ENCODE data around the gene TENM4.

TENM4 gene

DNA sequence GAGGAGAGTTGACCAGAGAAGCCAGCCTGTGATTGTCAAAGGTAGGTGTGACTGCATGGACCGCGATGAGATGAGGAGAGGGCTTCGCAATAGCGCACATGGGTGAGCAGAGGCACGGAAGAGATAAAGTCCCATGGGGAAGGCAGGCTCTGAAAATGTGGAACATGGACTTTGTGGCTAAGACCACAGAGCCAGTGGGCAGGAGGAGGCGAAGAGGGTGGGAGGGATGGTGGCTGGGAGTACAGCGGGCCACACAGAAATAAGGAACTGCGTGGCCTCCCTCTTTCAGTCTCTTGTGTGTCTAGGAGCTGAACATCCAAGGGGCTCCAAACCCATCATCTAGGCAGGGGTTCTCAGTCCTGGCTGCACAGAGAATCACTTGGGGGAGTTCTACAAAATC, 98.6 kb downstream of the TENM4 start:
- TF ChIP-seq, protein P1, sequence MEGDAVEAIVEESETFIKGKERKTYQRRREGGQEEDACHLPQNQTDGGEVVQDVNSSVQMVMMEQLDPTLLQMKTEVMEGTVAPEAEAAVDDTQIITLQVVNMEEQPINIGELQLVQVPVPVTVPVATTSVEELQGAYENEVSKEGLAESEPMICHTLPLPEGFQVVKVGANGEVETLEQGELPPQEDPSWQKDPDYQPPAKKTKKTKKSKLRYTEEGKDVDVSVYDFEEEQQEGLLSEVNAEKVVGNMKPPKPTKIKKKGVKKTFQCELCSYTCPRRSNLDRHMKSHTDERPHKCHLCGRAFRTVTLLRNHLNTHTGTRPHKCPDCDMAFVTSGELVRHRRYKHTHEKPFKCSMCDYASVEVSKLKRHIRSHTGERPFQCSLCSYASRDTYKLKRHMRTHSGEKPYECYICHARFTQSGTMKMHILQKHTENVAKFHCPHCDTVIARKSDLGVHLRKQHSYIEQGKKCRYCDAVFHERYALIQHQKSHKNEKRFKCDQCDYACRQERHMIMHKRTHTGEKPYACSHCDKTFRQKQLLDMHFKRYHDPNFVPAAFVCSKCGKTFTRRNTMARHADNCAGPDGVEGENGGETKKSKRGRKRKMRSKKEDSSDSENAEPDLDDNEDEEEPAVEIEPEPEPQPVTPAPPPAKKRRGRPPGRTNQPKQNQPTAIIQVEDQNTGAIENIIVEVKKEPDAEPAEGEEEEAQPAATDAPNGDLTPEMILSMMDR (IDR thresholded peaks at IDR 0.05): no peak
- no peak for DNase-seq (ENCODE audit: low spot score)
- H3K27ac ChIP-seq: no peak overlapping the region
- H3K4me3 ChIP-seq: no peak overlapping the region

DNA sequence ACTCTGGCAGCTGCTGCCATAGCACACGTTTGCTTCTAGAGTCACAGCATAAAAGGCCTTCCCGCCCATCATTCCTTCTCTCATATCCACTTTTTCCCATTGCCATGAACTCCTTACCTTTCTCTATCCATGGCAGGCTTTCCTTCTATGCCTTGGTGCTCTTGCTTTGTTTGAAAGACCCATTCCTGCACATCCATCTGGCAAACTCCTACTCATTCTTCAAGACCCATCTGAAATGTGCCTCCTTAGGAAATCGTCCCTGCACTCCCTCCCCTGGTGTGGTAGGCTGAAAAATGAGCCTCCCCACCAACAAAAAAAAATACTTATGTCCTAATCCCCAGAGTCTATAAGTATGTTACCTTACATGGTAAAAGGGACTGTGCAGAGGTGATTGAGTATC, 100.3 kb downstream of the TENM4 start:
- Histone ChIP-seq H3K27ac (no peak overlapping the region), H3K4me3 (no peak overlapping the region)
- no peak for DNase-seq (ENCODE audit: low spot score)
- TF ChIP-seq, protein P1 (IDR thresholded peaks at IDR 0.05): no peak

DNA sequence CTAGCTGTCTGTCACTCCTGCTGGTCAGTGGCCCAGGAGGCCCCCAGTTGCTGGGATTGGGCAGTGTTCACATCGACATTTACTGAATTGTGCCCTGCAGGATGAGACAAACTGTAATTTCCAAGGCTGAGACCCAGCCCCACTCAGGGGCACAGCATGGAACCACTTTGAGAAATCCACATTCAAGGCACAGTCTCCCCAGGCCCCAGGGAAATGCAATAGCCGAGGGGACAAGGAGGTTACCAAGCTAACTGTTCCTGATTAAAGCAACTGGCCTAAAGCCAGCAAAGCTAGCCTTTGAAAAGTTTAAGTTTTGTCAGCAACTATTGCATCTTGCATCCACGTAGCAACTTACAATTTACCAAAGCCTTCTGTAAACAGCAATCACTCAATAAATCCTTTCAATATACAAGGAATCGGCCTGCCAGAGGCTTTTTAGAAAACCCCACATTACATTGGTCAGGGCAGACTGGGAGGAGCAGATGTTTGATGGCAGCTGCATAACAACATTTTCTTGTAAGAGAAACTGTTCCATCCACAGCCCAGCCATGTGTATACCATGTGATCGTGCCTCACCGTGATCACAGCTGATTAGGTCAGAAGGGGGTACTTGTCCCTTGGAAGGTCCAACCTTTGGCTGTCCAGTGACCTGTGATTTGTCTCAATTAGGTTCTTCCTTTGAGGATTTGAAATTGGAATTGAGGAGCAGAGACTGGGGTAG, 103.9 kb downstream of the TENM4 start:
- Histone ChIP-seq H3K27ac (no peak overlapping the region), H3K4me3 (no peak overlapping the region)
- TF ChIP-seq, protein P1 (IDR thresholded peaks at IDR 0.05): no peak
- DNase-seq (ENCODE audit: low spot score): no peak

DNA sequence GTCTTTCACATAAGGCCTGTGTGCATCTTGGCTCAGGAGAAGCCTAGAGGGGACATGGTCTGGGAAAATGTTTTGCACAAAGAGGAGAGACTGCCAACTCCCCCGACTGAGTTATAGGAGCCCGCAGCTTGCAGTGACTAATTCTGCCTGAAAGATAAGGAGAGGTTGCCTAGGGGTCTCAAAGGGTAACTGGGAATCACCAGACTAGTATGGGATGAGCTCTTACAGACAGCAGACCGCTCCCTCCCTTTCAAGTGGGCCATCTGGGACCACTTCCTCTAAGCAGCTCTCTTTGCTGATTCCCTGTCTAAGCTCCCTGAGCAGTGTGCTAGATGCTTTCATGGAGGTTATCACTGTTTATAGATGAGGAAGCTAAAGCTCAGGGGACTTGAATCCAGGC, 105.1 kb downstream of the TENM4 start:
- no peak for DNase-seq (ENCODE audit: low spot score)
- H3K4me3 ChIP-seq: no peak overlapping the region
- no peak overlapping the region for H3K27ac ChIP-seq
- TF ChIP-seq, protein P1 (IDR thresholded peaks at IDR 0.05): no peak

DNA sequence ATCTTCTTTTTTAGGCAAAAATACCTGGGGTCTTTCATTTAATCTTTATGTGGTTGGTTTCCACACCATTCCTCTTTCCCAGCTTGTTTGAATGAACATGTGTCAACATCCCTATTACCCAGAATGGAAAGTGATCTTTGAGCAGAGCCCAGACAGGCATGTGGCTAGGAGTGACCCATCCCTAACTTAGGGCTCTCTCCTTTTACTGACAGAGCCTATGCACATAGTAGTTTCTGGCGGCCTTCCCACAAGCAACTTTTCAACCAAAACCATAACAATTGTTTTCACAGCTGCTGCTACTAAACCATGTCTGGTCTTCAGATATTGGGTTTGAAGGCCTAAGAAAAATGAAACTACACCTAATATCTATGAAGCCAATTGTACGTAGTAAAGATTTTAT, 107.5 kb downstream of the TENM4 start:
- TF ChIP-seq, protein P1 (IDR thresholded peaks at IDR 0.05): no peak
- DNase-seq (ENCODE audit: low spot score): no peak
- no peak overlapping the region for H3K4me3 ChIP-seq

DNA sequence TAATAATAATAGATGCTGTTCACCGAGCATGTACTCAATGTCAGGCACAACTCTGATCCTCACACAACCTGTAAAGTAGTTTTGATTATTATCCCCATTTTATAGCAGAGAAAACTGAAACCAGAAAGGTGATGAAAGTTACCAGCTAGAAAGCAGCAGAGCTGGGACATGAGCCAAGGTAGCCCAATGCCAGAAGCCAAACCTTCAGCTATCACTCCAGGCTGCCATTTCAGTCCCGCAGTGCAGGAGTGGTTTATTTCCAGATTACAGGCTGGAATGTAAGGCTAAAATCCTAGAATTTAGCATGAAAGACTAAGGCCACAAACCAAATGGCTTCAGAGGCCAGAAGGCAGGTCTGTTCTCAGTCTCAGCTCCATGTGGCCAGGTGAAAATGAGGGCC, 108.8 kb downstream of the TENM4 start:
- TF ChIP-seq, protein P1 (IDR thresholded peaks at IDR 0.05): no peak
- H3K4me3 ChIP-seq: no peak overlapping the region
- H3K27ac ChIP-seq: no peak overlapping the region
- DNase-seq (ENCODE audit: low spot score): no peak

More for the DNA sequence above, 107.5 kb downstream of the TENM4 start:
- no peak overlapping the region for H3K27ac ChIP-seq

DNA sequence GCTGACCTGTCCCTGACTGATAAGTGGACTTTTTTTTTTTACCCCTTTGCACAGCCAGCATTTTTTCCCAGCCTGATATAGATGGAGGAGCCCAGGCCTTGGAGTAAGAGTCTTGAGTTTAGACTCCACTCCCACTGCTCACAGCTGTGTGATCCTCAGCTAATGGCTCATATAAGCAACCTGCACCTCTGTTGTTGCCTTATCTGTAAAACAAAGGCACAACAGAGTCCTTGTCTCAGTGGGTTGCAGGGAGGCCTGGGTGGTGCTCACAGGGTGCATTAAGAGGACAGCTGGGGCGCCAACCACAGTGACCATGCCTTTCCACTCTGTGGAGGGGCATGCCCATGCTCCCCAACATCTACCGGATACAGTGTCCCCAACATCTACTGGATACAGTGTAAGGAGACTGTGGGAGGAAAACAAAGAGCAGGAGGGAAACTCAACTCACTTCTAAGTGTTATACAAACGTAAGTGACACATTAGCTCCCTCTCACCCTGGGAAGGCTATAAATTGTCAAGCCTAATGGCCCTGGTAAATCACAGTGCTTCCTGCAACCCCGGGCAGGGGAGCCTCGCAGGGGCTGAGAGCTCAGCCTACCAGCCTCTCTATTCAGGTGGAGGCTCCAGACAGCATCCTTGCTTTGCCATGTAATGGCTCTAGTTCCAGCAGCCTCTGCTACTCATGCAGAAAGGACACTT, 109.5 kb downstream of the TENM4 start:
- Histone ChIP-seq H3K27ac (no peak overlapping the region), H3K4me3 (no peak overlapping the region)
- no peak for DNase-seq (ENCODE audit: low spot score)
- TF ChIP-seq, protein P1 (IDR thresholded peaks at IDR 0.05): no peak
